ENCODE results near the gene P2RX6.

Gene P2RX6

GRCh38 chr22:21012446-21013407 lies 2.2 kb upstream of the P2RX6 start:
- no peak for DNase-seq (ENCODE audit: low spot score)

DNA sequence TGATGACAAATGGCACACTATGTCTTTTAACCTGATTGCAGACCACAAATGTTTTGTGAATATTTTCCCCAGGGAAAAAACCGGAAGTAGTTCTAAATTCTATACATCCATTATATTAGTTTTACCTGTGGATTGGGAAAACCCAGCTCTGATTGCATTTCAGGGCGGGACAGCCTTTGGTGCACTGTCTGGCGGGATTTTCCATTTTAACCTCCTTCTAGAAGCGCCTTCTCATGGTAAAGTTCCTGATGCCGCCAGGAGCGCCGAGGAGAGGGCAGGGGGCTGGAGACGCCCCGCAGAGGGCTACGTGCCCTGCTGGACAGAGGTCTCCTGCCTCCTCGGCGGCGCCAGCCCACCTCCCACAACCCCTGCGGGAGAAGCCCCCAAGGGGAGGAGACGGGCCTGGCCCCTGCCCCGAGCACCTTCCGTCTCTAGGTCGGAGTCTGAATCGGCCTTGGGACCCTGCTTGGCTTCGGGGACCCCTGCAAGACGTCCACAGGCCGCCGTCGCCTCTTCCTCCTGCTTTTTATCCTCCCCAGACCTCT lies 1.2 kb upstream of the P2RX6 start:
- DNase-seq (ENCODE audit: low spot score): no peak

- peak; percentile 90 for DNase-seq (ENCODE audit: low spot score)
Observed at GRCh38 chr22:21014202-21014725, 701 bp upstream of the P2RX6 start.

GRCh38 chr22:21015466-21016006 lies 571 bp downstream of the P2RX6 start:
- no peak for DNase-seq (ENCODE audit: low spot score)

GRCh38 chr22:21016644-21017420 lies 1.9 kb downstream of the P2RX6 start:
- DNase-seq (ENCODE audit: low spot score): no peak

- no peak for DNase-seq (ENCODE audit: low spot score)
Observed at GRCh38 chr22:21018314-21018713, 3.3 kb downstream of the P2RX6 start.

DNA sequence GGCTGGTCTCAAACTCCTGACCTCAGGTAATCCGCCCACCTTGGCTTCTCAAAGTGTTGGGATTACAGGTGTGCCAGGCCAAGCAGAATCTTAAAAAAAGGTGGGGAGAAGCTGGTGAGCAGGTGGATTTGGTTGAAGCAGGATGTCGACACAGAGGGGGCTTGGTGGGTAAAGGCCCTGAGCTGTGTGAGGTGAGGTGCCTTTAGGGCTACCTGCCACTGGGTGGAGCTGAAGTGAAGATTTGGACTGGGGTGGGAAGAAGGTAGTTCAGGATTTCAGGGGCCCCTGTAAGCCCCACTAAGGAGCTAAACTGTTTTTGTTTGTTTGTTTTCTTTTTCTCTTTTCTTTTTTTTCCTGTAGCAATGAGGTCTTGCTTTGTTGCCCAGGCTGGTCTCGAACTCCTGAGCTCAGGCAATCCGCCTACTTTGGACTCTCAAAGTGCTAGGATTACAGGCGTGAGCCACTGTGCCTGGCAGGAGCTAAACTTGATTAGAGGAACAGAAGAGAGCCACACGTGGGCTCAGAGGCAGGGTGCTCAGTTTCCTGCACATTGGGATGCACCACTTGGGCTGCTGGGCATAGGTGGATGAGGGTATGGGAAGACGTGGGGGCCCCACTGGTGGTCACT lies 6.0 kb downstream of the P2RX6 start:
- no peak for DNase-seq (ENCODE audit: low spot score)

GRCh38 chr22:21022507-21022906 lies 7.5 kb downstream of the P2RX6 start:
- no peak for DNase-seq (ENCODE audit: low spot score)

GRCh38 chr22:21022955-21023614 lies 8.1 kb downstream of the P2RX6 start:
- no peak for DNase-seq (ENCODE audit: low spot score)

- no peak for DNase-seq (ENCODE audit: low spot score)
Observed at GRCh38 chr22:21025266-21025665, 10.3 kb downstream of the P2RX6 start.

- DNase-seq (ENCODE audit: low spot score): no peak
Observed at GRCh38 chr22:21025763-21026755, 11.1 kb downstream of the P2RX6 start.

DNA sequence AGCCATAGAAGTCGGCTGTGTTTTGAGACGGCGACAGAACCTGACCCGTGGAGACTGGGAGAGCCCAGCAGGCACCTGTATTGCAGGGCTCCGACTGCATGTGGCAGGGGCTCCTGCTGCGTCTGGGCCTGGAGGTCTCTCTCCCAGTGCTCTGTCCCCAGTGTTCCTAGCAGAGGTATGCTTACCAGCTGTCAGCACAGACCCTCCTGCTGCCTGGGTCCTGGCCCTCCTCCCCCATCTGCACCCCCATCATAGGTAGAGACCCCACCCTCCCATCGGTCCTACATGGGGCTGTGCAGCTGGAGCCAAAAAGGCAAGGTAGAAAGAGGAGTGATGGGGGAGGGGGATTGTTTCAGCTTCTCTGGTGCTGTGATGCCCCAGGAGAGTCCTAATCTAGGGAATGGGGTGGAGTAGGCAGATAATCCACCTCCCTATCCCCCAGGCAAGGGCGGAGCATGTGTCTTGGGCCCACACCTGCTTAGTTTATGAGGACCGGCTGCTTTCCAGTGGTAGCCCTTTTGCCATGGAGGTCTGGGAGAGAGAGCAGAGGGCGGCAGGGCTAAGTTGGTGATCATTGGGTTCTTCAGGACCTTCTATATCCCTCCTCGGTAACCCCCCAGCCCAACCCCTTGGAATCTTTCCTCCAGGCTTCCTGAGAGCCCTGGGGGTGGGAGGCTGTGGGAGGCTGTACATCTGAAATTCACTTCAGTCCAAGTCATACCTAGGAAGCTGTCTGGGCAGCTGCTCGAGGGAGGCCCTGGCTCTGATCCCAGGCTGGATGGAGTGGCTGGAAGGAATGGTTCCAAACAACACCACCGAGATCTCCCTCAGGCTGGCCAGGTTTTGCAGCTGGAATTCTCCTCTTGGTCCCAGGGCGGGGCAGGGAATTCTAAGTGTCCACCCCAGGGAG lies 12.1 kb downstream of the P2RX6 start:
- DNase-seq (ENCODE audit: low spot score): no peak

DNA sequence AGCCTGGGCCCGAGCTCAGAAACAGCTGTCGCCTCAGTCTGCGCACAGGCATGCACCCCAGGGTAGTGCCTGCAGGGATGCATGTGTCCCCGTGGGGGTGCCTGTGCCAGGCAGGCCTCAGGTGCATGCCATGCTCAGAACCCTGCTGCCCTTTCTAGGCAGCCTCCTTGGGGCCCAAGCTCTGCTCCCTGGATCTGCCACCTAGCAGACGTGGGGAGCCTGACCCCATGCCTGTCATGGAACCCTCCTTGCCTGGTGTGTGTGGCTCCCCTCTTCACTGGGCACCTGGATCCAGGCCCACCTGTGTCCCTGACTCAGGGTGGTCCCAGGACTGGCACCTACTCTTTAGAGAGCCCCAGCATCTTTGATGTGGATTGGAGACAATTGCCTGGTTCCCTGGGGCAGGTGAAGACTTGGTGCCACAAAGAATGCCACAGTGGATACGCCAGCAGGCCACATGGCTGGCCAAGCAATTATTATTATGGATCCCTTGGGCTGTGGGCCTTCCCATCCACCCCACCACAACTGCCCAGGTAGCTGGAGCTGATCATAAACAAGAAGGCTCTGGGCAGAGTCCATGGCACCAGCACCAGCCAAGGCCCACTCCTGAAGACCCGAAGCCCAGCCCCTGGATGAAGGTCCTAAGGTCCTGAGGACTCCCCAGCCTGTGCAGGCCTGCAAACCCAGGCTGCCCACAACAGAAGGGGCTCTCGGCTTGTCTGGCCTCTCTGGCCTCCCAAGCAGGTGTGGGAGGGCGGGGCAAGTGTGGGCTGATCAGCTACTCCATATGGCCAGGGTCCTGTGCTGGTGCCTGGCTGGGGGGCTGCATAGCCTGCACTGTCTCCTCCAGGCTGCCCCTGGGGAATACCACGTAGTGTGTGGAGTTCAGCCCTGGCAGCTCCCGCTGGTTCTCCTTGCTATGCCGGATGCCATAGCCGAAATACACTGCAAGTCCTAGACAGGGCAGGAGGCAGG lies 13.6 kb downstream of the P2RX6 start:
- no peak for DNase-seq (ENCODE audit: low spot score)

DNA sequence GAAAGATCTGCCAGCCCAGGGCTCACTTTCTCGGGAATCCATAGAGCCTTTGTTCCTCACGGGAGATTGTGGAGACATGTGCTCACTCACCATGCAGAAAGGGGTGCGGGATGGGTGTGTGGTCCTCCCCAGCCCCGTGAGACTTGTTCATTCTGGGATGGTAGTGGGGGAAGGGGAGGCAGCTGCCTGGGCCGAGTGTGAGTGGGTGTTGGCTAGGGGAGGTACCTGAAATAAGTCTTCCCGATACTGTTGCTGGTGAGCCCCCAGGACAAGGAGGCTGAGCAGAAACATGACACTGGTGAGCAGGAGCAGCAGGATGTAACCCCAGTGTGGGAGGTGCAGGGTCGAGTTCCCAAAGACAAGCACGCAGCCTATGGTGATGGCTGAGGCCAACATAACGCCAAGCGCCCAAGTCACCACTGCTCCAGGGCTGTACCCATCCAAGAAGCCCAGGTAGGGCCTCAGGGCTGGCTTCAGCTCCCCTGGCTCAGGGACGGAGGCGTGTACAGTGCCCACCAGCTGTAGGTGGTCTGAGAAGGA lies 14.6 kb downstream of the P2RX6 start:
- DNase-seq (ENCODE audit: low spot score): no peak

DNA sequence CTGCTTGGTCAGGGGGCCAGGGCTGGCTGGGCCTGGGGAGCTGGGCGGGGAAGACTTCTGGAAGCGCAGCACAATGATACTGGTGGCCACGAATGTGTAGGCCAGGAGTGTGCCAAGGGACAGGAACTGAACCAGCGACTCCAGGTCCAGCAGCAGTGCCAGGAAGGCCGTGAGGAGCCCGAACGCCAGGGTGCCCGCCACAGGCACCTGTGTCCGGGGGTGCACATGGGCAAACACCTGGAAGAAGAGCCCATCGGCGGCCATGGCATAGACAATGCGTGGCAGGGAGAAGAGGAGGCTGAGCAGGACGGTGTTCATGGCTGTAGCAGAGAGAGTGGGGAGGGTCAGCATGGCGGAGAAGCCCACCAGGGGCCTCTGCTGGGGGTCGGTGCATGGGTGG lies 15.1 kb downstream of the P2RX6 start:
- DNase-seq (ENCODE audit: low spot score): no peak

DNA sequence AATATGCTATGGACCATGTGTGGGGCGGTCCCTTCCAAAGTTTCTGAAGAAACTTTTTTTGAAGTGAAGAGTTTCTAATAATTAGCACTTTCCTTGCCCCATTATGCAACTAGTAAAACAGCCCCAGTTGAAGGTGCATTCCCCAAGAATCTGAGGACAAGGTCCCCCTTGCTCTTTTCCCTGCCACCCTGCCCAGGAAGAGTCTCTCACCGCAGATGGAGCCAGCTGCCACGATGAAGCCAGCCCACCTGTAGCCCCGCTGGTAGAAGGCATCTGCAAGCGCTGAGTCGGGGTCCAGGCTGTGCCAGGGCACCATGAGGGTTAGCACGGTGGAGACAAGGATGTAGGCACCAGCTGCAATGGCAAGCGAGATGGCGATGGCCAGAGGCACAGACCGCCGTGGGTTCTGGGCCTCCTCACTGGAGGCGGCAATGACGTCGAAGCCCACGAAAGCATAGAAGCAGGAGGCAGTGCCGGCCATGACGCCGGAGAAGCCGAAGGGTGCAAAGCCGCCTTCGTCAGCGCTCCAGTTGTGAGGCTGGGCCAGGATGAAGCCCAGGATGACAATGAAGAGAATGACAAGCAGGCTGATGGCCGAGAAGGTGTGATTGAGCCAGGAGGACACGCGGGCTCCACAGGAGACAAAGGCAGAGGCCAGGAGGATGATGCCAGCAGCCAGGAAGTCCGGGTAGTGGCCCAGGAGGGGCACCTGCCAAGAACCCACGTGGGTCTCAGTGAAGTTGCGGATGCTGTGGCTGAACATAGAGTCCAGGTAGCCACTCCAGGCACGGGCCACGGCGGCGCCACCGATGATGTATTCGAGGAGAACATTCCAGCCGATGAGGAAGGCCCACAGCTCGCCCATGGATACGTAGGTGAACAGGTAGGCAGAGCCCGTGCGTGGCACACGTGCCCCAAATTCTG lies 15.9 kb downstream of the P2RX6 start:
- DNase-seq (ENCODE audit: low spot score): no peak
